SH-SY5Y (cell line): ENCODE results near the gene GFPT2.
A peak's percentile ranks its signal among the peaks of the same experiment; 100 is the strongest.

ENCODE experiments used
- GATA2 ChIP-seq: IDR thresholded peaks from 2 replicates; pipeline ENCODE4 v1.6.1; 2011; ENCODE audit warnings: mild to moderate bottlenecking, low read depth, low read length
- GATA3 ChIP-seq: IDR thresholded peaks from 2 replicates; pipeline ENCODE4 v1.6.1; 2011; ENCODE audit warnings: low read depth, mild to moderate bottlenecking, low read length, moderate library complexity

DNA sequence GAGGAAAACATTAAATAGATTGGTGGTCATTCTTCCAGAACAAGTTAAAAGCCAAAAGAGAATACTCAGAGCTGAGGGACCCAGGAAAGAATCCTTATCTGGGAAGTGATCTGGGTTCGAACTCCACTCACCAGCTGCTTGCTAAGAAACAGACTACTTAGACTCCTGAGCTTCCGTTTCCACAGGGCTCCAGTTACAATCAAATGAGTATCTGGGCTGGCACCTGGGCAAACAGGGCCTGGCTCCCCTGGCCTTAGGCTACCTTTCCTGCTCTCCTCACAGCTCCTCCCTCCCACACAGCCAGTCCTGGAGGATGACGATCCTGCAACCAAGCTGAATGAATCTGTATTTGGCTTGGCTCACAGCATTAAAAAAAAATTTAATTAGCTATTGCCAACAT, 63.7 kb downstream of the GFPT2 start:
- TF ChIP-seq GATA3, result no peak; the same call in 1 of the 2 replicates
- peak; percentile 89 for TF ChIP-seq GATA2
